GM12878 (cell line): Measurements from ENCODE around the gene ERO1B. TPM values are rescaled to one million over a fixed set of nuclear protein-coding genes. Genes with fewer than 3 reads are reported as not detected.

Source experiments
- ATAC-seq: fragments of 200-7000 bp; cut with Tn5 transposase; 3 replicates; pipeline ENCODE4 v1.9.1; 2020; ENCODE audit warnings: mild to moderate bottlenecking, moderate library complexity
- BruUV-seq: library from RNA; stranded (reverse); fragments of 400-500 nt; replicated peaks from 2 replicates; lab custom pipeline; 2021; lab: Mats Ljungman, UMichigan
- CTCF ChIA-PET: fragments of 300-600 bp; sonication (Branson Sonifier 250); formaldehyde crosslinking; extraction: SDS; loops from one replicate; lab custom pipeline; 2021; ENCODE audit warnings: inconsistent platforms; lab: Yijun Ruan, JAX
- POLR2A ChIA-PET: fragments of 350-600 bp; formaldehyde crosslinking; extraction: SDS; loops from one replicate; lab custom pipeline; 2021; ENCODE audit warnings: inconsistent platforms; lab: Charles Lee
- RAD21 ChIA-PET: fragments of 300-600 bp; sonication (Branson Sonifier 250); formaldehyde crosslinking; loops from one replicate; lab custom pipeline; 2023; ENCODE audit warnings: antibody characterized with exemption; ENCODE audit not compliant: unreplicated experiment; lab: Charles Lee
- SMC1A ChIA-PET: fragments of 300-600 bp; sonication (Branson Sonifier 250); formaldehyde crosslinking; loops from one replicate; lab custom pipeline; 2023; ENCODE audit not compliant: unreplicated experiment, uncharacterized antibody; lab: Charles Lee
- DNase-seq: peaks from one replicate; pipeline ENCODE4 v3.0.0-alpha.2; 2011; ENCODE audit warnings: low read depth, low spot score
- FAIRE-seq: peaks from 3 replicates; lab custom pipeline; 2011; peaks lifted over from hg19 to GRCh38; lab: Jason Lieb, UNC
- H2AFZ ChIP-seq: 2 replicates; pipeline ENCODE4 v1.6.0; 2011; ENCODE audit warnings: low read depth, low read length, control low read depth; ENCODE audit not compliant: control insufficient read depth
- H3K27ac ChIP-seq: 2 replicates; pipeline ENCODE4 v1.5.1; 2011; ENCODE audit warnings: control low read depth; ENCODE audit not compliant: control insufficient read depth, insufficient read depth
- H3K27me3 ChIP-seq, 2 experiments: replicated peaks in 1 of 2; 2 replicates each; pipeline versions ENCODE4 v1.6.0 to v1.6.1; 2011; ENCODE audit warnings: low read length in 1 of 2; ENCODE audit not compliant: control insufficient read depth in 2 of 2, insufficient read depth in 2 of 2
- H3K36me3 ChIP-seq, 2 experiments: 2 replicates each; pipeline ENCODE4 v1.5.1; 2011; ENCODE audit warnings: low read length in 1 of 2; ENCODE audit not compliant: control insufficient read depth in 2 of 2, insufficient read depth in 2 of 2
- H3K4me1 ChIP-seq: 2 replicates; pipeline ENCODE4 v1.6.1; 2011; ENCODE audit warnings: mild to moderate bottlenecking, low read length, moderate library complexity, mixed read lengths; ENCODE audit not compliant: control insufficient read depth, insufficient read depth
- H3K4me2 ChIP-seq: 2 replicates; pipeline ENCODE4 v1.6.0; 2011; ENCODE audit warnings: control low read depth; ENCODE audit not compliant: control insufficient read depth, insufficient read depth
- H3K4me3 ChIP-seq: fragments of 200-600 bp; sonication (generic); 2 replicates; pipeline ENCODE4 v1.5.1; 2016
- H3K79me2 ChIP-seq: 2 replicates; pipeline ENCODE4 v1.6.0; 2011; ENCODE audit warnings: low read length; ENCODE audit not compliant: control insufficient read depth, insufficient read depth
- H3K9ac ChIP-seq: 2 replicates; pipeline ENCODE4 v1.8.0; 2011; ENCODE audit warnings: low read length, control low read depth, mixed read lengths; ENCODE audit not compliant: control insufficient read depth, insufficient read depth
- H3K9me3 ChIP-seq: replicated peaks from 3 replicates; pipeline ENCODE4 v1.5.1; 2011; ENCODE audit warnings: mild to moderate bottlenecking, low read length; ENCODE audit not compliant: control insufficient read depth, insufficient read depth
- H4K20me1 ChIP-seq: 2 replicates; pipeline ENCODE4 v1.6.0; 2011; ENCODE audit not compliant: control insufficient read depth, insufficient read depth
- ATF2 ChIP-seq: IDR thresholded peaks from 2 replicates; pipeline ENCODE4 v1.6.1; 2012; ENCODE audit warnings: low read length, inconsistent platforms
- ATF3 ChIP-seq: IDR thresholded peaks from 2 replicates; pipeline ENCODE4 v1.6.1; 2011; ENCODE audit warnings: low read depth, mild to moderate bottlenecking, low read length, moderate library complexity, borderline replicate concordance; ENCODE audit errors: extremely low read depth
- EGR1 ChIP-seq, 2 experiments: IDR thresholded peaks; 1 replicate in 1 of 2; 2 replicates in 1 of 2; pipeline ENCODE4 v1.6.1; 2011 to 2012; ENCODE audit warnings: low read depth in 2 of 2, low read length in 2 of 2, borderline replicate concordance in 1 of 2, mild to moderate bottlenecking in 1 of 2, moderate library complexity in 1 of 2
- FOXM1 ChIP-seq: IDR thresholded peaks from 2 replicates; pipeline ENCODE4 v1.6.1; 2012; ENCODE audit warnings: low read depth, mild to moderate bottlenecking, inconsistent platforms, low read length, moderate library complexity
- HDGF ChIP-seq: fragments of 450-650 bp; IDR thresholded peaks from 2 replicates; pipeline ENCODE4 v1.6.1; 2016; ENCODE audit warnings: antibody characterized with exemption
- KLF5 ChIP-seq: fragments of 450-650 bp; IDR thresholded peaks from 2 replicates; pipeline ENCODE4 v1.6.1; 2014; ENCODE audit warnings: mild to moderate bottlenecking; ENCODE audit not compliant: partially characterized antibody
- NKRF ChIP-seq: fragments of 450-650 bp; conservative IDR thresholded peaks from 2 replicates; pipeline ENCODE4 v1.6.1; 2017; ENCODE audit warnings: mild to moderate bottlenecking, moderate library complexity
- NR2C2 ChIP-seq: IDR thresholded peaks from 2 replicates; pipeline ENCODE4 v1.6.1; 2011; ENCODE audit warnings: borderline replicate concordance, low read depth; ENCODE audit not compliant: control insufficient read depth, insufficient read length
- NR2F1 ChIP-seq: fragments of 450-650 bp; conservative IDR thresholded peaks from 2 replicates; pipeline ENCODE4 v1.6.1; 2017; ENCODE audit warnings: mild to moderate bottlenecking
- POLR2AphosphoS2 ChIP-seq: IDR thresholded peaks from 2 replicates; pipeline ENCODE4 v1.6.1; 2011; ENCODE audit warnings: low read depth, mild to moderate bottlenecking, low read length, improper control_type of control experiment, moderate library complexity
- POLR2AphosphoS5 ChIP-seq: IDR thresholded peaks from 2 replicates; pipeline ENCODE4 v1.6.1; 2011; ENCODE audit warnings: mild to moderate bottlenecking, low read length, inconsistent platforms
- SMARCA5 ChIP-seq: fragments of 450-650 bp; IDR thresholded peaks from 2 replicates; pipeline ENCODE4 v1.6.1; 2017; ENCODE audit warnings: mild to moderate bottlenecking
- SMC3 ChIP-seq: IDR thresholded peaks from 2 replicates; pipeline ENCODE4 v1.6.1; 2011; ENCODE audit warnings: low read length, improper control_type of control experiment, borderline replicate concordance
- ZZZ3 ChIP-seq: IDR thresholded peaks from 2 replicates; pipeline ENCODE4 v1.6.1; 2011; ENCODE audit warnings: low read depth; ENCODE audit not compliant: control insufficient read depth, insufficient read length
- WGBS: methylation state at CpG from one replicate; pipeline ENCODE4 v1.1.6; 2016; ENCODE audit warnings: low lambda C conversion rate; ENCODE audit not compliant: insufficient replicate concordance, insufficient coverage; ENCODE audit errors: missing lambda C conversion rate; 5-methylcytosine and 5-hydroxymethylcytosine counted together
- in situ Hi-C: fragments of 300-500 bp; cut with MboI; formaldehyde crosslinking; loops from 9 replicates; pipeline ENCODE4 v1.14.3; 2018; ENCODE audit warnings: mixed read lengths
- intact Hi-C: fragments of 100-400 bp; cut with micrococcal nuclease; formaldehyde crosslinking; loops from one replicate; pipeline ENCODE4 v1.14.2; 2022; ENCODE audit not compliant: unreplicated experiment
- polyA plus RNA-seq, 11 experiments: library from polyadenylated mRNA; depleted of rRNA in 4 of 11; unstranded in 6 of 11; stranded (reverse) in 5 of 11; fragments of >200 nt; fragmentation: Nextera tagmentation in 4 of 11; fragmentation: Illumina TruSeq in 1 of 11; extraction: Ambion mirVana in 4 of 11; extraction: Trizol in 1 of 11; gene quantifications; 1 replicate in 1 of 11; 2 replicates in 10 of 11; pipeline versions ENCODE4 v1.2.1 to v1.2.3, GENCODE V29; 2011 to 2016; ENCODE audit warnings: inconsistent platforms in 2 of 11, missing spikeins in 2 of 11, low read depth in 1 of 11
- total RNA-seq, 4 experiments: library from RNA; depleted of rRNA in 3 of 4; stranded (reverse); fragments of >200 nt in 3 of 4; fragmentation: Illumina TruSeq in 1 of 4; extraction: Trizol in 1 of 4; gene quantifications; 2 replicates each; pipeline versions ENCODE4 v1.2.1 to v1.2.3, GENCODE V29; 2013 to 2021

The ERO1B gene
- total and polyA plus RNA-seq, 10 of the 15 experiments (the other 5 are each of a cell fraction or from before 2014, with no cell fraction given), result 9.0 to 30.9 (median 23.0) TPM

- BruUV-seq, result no TSS peak
- Histone ChIP-seq H3K27ac (no peak overlapping the region), H3K4me1 (peaks cover 20% of the 10 kb centered on the region), H3K9ac (no peak overlapping the region), H2AFZ (no peak overlapping the region), H3K36me3 (peaks cover 4 to 10% of the 10 kb centered on the region in 2 experiments; a peak in 3 of 4 replicates), H3K9me3 (peaks cover 27% of the 10 kb centered on the region; the same call in 2 of the 3 replicates), H4K20me1 (no peaks in the 10 kb centered on the region), H3K79me2 (peaks cover 22% of the 10 kb centered on the region), H3K4me2 (no peak overlapping the region), H3K4me3 (no peak overlapping the region), H3K27me3 (no peaks in the 10 kb centered on the region)
- intact Hi-C loops, result no loop called here
- ChIA-PET RAD21 (no interaction called here), CTCF (no interaction called here), POLR2A (no interaction called here), SMC1A (no interaction called here)
- no peak for ATAC-seq
- FAIRE-seq, result no peak
- in situ Hi-C loops, result no loop called here
- DNase-seq, result no peak
- TF ChIP-seq ATF2 (no peak), HDGF (no peak), NR2C2 (no peak), NR2F1 (no peak), SMC3 (no peak), KLF5 (no peak), POLR2AphosphoS2 (no peak), NKRF (no peak), EGR1 (IDR thresholded peaks at IDR 0.05; ENCODE audit: borderline replicate concordance in 1 of 2, low read depth in 2 of 2, low read length in 2 of 2) (no peak), POLR2AphosphoS5 (no peak), FOXM1 (no peak), ATF3 (no peak), SMARCA5 (no peak), ZZZ3 (no peak)
- 91% methylated on average over 6 of the region's 6 CpGs for WGBS
Measured at GRCh38 chr1:236166041-236166440, 115.7 kb downstream of the ERO1B start.
